DMS114 treated with DMSO at 0.1 percent for 48 hours (cell line): ENCODE measurements around the gene CLCNKA.
"Not testable (repeated sequence)": the region's sequence is repeated elsewhere in the genome, so short reads cannot be mapped to it uniquely, and the experiment has no call there.

Source experiments
- DNase-seq: peaks from one replicate; lab custom pipeline; 2025; ENCODE audit not compliant: unreplicated experiment; lab: John Stamatoyannopoulos, UW

The CLCNKA gene

DNA sequence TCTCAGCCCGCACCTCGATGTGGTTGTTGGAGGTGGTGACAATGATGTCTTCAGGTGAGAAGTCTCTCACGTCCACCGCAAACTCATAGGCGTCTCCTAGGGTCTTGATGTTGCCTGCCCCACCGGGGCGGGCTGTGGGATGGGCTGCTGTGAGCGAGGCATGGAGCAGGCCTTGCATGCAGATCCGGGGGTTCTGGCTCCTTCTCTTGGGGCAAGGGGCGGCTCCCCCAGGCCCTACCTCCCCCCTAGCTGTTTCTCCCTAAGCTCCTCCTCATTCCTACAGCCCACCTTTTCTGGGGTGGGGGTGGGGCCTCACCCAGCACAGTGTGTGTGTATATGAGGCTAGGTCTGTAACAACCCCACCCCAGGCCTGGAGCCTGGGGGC is 4.8 kb upstream of the CLCNKA start:
- DNase-seq = no peak

DNA sequence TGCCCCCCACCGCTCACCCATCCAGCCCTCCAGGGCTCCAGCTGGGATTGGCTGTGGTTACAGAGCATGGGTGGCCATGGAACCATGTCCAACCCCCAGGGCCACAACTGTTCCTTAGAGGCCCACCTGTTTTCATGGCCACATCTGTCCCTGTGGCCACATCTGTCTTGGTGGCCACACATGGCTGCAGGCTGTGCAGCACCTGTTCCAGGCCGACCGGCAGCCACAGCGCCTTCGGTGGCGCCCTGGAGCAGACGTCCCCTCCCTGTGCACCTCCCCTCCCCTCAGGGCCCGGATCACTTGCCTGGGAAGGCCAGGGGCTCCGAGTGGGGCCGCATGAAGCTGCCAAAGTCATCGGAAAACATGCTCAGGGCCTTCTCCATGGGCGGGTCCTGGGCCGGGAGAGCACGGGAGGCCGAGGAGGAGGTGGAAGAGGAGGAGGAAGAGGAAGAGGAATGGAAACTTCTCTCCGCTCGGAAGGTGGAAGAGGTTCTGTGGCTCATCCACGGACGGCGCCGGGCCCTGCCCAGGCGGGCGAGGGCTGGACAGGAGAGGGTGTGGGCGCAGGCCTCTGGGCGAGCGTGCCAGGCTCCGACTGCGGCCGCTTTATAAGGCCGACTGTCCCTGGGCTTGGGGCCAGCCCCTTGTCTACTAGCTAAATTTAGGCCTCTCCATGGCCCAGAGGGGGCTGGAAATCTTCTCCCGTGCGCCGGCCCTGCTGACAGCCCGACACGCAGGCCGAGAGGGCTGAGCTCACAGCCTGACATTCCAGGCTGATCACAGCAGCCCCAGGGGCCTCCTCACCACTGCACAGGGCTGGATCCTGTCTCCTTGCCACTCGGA is 4.2 kb upstream of the CLCNKA start, which contains the start of gene HSPB7:
HSPB7 (minus strand) TSS at position 583 of the 843 bp plus-strand sequence; CDS start at position 503, 80 bp downstream.
- no peak for DNase-seq

DNA sequence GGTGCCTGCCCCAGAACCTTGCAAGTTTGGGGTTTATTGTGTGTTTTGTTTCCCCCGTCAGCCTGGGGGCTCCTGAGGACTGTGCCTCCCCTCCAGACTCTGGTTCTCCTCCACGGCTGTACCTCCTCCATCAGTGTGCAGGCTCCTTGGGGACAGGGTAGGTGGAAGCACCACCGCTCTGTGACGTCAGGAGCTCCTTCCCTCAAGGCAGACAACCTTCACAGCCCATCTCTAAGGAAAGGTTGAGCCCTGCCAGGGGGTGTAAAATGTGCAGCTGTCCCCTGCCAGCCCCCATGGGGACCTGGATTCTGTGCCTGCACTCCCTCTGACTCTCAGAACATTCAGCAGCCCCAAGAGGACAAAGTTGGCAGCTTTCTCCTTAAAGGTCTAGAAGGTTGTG is 3.5 kb upstream of the CLCNKA start:
- DNase-seq = no peak

DNA sequence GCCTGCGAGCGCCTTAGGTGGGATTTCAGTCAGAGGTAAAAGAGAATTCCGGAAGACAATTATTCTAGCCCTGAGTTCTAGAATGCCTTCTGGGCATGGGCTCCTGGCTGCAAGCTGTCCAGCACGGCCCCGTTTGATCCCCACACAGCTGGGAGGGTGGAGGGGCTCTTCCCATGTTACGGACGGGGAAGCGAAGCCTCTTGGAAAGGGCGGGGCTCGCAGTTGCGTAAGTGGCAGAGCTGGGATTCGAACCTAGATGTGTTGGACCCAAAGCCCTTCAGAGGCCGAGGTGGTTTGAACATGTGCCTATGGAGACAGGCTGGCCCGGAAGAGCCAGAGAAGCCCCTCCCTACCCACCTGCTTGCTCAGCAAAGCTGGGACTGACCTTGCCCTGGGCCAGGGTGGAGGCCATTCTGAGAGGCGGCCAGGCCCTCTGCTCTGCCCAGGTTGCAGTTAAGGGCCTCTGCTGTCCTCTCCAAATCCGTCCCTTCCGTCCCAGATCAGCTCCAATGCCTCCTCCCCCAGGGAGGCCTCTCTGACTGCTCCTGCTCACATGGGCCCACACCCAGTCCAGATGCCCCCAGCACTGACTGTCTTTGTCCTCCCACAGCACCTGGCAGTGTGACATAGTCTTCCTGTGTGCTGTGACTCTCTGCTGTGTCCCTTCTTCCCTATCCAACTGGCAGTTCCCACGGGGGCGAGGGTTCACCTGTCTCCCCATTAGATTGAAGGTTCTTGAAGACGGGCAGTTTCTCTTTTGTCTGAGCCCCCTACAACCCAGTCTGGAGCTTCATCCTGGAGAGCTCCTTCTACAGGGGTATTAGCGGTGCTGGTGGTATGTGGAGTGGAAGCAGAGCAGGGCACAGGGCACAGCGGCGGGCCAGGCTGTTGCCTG is 2.8 kb upstream of the CLCNKA start:
- no peak for DNase-seq

DNA sequence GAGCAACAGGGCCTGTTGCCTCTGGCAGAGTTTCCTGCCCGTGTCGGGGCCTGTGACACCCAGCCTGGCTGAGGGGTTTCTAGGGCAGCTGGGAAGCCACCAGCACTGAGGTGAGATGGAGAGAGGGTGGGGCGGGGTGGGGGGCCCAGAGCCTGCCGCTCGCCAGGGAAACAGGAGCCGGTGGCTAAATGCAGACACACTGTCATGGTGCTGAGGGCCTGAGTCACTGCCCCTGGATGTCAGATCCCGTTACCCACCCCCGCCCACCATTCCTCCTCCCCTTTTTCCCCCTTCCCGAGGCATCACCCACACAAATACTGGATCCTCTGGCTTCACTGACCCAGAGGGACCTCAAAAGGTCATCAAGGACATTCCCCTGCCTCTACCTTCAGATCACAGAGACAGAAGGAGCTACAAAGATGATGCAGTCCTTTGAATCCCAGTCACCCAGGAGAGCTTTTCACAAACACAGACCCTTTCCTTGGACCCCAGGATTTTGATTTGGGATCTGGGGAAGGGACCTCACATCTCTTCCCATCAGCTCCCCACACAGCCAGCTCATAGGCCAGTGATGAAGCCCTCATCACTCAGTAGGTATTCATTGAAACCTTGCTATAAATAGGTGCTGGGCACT is 2.1 kb upstream of the CLCNKA start:
- DNase-seq = no peak

DNA sequence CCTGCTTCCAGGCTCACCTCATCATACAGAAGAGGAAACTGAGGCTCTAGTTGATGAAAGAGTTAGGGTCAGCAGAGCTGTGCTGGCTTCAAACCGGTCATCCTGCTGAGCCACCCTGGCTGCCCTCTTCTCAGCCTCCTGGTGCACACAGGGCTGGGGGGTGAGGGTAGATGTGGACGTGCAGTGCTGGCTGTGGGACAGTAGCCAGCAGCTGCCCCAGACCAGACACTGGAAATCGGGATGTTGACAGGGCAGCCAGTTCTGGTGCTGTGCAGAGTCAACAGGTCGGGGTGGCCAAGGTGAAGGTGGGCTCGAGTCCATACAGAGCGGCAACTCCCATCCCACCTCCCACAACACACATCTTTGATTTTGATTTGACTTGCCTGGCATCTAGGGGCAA is 1.5 kb upstream of the CLCNKA start:
- DNase-seq = no peak

DNA sequence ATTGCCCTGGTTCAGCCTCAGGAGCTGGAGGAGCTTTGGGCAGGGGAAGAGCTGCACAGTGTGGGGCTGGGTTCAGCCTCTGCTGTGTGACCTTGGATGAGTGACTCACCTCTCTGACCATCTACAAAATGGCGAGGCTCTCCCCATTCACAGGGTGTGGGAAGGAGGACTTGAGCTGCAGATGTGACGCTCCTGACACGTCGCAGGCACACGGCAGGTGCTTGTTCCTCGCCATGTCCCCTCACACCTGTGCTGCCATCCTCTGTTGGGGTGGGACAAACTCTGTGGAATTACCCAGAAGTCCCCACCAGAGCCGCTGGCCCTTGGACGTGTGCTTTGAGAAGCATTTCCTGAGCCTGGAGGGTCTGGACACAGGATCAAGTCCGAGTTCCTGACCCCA is 958 bp upstream of the CLCNKA start:
- DNase-seq = not testable (repeated sequence)

DNA sequence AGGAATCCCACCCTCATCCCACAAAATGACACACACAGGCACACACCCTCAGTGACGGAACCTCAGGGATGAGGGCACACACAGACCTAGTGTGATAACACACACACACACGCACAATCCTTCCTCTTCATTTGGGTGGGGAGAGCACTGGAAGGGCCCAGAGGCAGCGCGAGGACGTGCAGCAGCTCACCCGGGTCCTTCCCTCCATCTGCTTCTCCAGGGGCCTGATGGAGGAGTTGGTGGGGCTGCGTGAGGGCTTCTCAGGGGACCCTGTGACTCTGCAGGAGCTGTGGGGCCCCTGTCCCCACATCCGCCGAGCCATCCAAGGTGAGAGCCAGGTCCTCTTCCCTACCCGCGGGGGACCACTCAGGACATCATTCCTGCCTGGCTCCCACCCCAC is 557 bp downstream of the CLCNKA start:
- no peak for DNase-seq

DNA sequence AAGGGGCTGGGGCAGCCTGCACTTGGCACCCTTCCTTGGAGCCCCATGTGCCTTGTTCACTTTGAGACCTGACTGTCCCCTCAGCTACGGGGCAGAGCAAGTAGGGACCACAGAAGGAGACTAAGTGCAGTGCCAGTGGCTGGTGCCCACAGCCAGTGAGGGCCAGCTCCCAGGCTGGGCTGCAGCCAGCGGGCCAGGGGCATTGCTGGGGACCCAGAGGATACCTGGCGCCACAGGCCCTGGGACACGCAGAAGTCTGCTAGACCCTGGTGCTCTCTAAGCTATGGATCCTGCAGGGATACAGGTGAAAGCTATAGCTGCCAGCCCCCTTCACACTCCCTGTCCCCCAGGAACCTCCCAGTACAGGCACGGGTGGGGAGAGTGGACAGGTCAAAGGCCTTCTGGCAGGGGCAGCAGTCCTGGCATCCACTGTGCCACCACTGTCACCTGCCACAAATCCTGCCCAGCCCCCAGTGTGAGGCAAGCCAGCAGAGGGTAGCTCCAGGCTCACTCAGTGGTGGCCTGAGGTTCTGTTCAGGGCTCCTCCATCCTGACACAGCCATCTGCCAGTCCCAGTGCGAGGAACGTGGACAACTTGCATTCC is 1.3 kb downstream of the CLCNKA start:
- DNase-seq = no peak

DNA sequence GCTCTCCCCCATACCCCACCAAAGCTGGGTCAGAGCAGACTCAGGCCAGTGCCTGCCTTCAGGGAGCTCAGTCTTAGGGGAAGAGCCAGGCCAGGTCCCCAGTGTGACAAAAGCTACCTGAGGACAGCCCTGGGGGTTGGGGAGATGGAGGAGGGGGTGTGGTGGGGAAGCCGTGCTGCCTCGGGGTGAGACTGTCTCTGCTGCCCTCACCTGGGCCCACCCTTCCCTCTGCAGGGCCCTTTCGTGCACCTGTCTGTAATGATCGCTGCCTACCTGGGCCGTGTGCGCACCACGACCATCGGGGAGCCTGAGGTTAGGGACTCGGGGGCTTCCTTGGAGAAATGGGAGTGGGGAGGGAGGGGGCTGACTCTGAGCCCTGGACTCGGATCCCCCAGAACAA is 4.5 kb downstream of the CLCNKA start:
- not testable (repeated sequence) for DNase-seq

DNA sequence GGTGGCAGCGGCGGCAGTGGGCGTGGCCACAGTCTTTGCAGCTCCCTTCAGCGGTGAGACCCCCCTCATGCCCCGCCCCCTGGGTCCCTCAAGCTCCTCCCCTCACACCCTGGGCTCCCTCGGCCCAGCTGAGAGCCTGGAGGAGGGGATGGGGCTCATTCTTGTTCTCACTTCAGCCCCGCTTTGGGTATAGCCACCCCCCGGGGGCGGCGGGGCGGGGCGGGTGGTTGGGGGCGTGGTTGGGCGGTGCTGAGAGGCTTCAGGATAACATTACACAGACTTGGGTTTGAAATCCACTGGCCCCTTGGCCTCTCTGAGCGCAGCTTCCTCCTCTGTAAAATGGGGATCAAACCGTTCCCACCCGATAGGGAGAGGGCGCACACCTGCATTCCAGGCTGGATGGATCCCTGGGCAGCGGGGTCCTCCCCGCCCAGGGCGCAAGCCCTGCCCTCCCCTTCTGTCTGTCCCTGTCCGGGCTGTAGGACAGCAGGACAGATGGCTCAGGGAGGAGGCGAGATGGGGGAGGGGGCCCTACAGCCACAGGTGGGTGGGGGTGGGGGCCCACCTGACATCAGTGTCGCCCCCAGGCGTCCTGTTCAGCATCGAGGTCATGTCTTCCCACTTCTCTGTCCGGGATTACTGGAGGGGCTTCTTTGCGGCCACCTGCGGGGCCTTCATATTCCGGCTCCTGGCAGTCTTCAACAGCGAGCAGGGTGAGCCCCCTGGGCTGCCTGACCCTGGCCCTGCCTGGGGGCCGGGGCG is 5.1 kb downstream of the CLCNKA start:
- DNase-seq = no peak

DNA sequence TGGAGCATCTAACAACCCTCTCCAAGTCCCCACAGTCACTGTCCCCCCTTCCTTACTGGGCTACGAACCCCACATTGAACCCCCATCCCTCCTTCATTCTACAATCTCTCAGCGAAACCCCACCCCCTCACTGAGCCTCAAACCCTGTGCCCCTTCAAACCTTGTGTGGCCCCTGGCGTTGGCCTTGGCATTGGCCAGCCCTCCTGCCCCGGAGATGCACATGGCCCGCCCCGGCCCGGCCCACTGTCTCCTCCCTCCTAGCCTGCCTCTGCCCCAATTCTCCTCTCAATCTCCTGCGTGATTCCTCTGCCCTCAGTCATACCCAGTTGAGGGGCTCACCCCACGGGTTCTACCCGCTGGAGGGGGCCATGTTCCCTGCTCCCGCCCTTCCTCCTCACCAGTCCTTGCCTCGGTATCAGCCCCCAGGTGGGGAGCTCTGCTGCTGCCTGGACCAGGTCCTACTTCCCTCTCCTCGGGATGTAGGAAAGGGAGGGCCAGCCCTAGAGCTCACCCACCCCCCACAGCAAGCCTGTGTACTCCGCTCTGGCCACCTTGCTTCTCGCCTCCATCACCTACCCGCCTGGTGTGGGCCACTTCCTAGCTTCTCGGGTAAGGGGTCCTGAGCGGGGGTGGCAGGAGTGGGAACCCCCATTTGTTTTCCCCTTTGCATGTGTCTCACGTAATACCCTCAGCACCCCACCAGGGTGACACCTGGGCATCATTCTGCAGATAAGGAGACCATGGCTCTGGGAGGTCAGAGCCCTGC is 6.6 kb downstream of the CLCNKA start:
- DNase-seq = no peak

DNA sequence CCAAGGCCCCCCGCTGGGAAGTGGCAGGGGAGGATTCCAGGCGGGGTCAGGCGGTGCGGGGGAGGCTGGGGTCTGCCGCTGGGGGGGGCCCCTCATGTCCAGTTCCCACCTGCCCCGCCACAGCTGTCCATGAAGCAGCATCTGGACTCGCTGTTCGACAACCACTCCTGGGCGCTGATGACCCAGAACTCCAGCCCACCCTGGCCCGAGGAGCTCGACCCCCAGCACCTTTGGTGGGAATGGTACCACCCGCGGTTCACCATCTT is 7.1 kb downstream of the CLCNKA start:
- DNase-seq = not testable (repeated sequence)

DNA sequence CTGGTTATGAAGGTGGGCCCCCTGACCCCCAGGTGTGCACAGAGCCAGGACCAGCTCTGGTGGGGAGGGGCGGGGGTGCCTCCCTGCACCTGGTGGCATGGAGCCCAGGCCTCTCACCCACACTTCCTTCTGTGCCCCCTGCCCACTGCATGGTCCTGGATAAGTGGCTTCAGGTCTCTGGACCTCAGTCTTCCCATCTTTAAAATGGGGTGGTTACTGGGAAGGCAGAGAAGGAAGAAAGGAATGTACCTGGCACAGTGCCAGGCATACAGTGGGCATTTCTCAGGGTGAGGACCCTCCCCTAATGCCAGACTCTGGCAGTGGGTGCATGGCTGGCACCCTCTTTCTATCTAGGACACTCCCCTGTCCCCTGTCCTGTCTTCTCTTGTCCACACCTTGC is 7.5 kb downstream of the CLCNKA start:
- no peak for DNase-seq

DNA sequence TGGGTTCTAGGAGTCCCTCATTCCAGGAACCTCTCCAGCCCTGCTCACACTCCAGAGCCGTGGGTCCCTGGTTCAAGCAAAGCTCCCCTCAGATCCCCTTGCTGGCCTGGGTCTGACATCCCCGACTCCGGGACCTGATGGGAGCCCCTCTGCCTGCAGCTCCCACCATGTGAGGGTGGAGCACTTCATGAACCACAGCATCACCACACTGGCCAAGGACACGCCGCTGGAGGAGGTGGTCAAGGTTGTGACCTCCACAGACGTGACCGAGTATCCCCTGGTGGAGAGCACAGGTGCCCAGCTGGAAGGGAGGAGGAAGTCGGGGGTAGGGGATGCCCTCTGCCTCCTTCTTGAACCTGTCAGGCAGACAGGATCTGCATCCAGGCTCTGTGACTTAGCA is 9.7 kb downstream of the CLCNKA start:
- DNase-seq = no peak

DNA sequence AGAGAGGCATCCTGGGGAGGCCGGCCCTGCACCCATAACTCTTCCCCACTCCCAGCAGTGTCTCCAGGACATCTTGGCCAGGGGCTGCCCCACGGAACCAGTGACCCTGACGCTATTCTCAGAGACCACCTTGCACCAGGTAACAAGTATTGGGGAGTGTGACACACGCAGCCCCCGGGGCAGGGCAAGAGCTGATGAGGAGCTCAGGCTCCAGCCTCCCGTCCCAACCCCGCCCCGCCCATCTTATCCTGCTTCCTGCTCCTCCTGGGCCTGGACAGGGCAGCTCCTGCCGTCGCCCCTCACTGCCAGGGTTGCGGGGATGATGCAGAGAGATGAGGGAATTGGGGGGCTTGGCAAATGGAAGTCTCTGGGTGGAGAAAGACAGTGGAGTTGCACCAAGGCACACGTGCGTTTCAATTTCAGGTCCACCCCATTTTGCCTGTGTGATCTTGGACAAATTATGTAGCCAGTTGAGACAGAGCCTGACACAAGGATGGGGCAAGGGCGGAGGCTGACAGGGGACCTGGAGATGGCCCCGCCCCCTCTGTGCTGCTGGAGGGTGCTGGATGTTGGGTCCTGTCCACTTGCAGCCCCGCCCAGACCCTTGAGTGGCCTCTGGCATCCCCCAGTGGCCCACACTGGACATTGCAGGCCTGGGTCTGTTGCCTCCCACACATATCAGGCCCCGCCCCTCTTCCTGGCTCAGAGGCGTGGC is 10.7 kb downstream of the CLCNKA start:
- DNase-seq = peak; percentile 81

DNA sequence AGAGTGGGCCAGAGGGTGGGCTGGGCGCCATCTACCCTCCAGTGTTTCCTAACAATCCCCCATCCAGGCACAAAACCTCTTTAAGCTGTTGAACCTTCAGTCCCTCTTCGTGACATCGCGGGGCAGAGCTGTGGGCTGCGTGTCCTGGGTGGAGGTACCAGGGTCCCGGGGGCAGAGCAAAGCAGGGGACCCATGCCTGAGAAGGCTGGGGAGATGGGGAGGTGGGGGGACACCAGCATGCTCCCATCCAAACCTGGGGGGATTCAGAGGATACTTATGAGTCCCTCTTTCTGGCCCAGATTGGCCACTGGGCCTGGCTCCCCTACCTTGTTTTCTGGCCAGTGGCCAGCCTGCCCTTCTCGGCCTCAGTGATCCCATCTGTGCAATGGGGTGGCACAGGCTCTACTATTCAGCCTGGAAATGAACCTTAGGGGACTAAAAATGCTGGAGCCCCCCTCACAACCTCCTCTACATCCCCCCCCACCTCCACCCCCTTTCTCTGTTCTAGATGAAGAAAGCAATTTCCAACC is 11.3 kb downstream of the CLCNKA start:
- DNase-seq = not testable (repeated sequence)

DNA sequence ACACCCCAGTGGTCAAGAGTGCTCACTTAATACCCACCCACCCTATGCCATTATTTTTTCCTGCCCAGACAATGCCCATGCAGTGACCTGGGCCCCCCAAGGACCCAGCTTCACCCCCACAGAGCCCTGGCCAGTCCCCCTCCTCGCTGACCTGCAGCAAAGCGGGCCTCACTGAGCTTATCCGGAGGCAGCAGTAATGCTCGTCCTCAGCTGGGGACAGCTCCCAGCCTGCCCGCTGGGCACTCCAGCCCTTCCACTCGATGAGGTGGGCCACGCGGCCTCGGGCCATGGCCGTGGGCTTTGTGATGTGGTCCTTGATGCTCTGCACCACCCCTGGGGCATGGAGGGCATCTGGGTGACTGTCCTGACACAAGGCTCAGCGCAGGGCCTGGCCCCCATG is 14.6 kb downstream of the CLCNKA start:
- not testable (repeated sequence) for DNase-seq

DNA sequence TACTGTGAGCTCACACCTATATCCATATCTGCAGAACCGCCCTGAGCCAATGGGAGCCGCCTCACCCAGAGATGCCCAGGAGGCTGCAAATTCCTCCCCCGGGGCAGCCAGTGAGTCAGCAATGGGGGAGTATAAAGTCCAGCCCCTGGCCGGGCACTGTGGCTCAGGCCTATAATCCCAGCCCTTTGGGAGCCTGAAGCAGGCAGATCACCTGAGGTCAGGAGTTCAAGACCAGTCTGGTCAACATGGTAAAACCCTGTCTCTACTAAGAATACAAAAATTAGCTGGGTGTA is 16.7 kb downstream of the CLCNKA start:
- no peak for DNase-seq
